SU-DHL-6 (cell line): ENCODE data around the gene SETD2.
"Not testable (repeated sequence)": the region's sequence is repeated elsewhere in the genome, so short reads cannot be mapped to it uniquely, and the experiment has no call there.

Source experiments
- H2AFZ ChIP-seq: fragments of 200-600 bp; sonication (generic); 2 replicates; pipeline ENCODE4 v1.6.1; 2014; ENCODE audit warnings: low read depth, mild to moderate bottlenecking, moderate library complexity, mixed read lengths, antibody characterized with exemption, low read length; ENCODE audit not compliant: severe bottlenecking
- H3F3A ChIP-seq: fragments of 200-600 bp; shearing (Covaris generic); 2 replicates; pipeline ENCODE4 v1.6.0; 2016; ENCODE audit warnings: antibody characterized with exemption, mild to moderate bottlenecking; ENCODE audit not compliant: insufficient read depth
- H3K27ac ChIP-seq: fragments of 200-600 bp; sonication (generic); 2 replicates; pipeline ENCODE4 v1.5.1; 2016; ENCODE audit warnings: low read depth, mild to moderate bottlenecking, low read length, moderate library complexity, mixed read lengths
- H3K27me3 ChIP-seq: fragments of 200-600 bp; sonication (generic), shearing (Covaris generic); 2 replicates; pipeline ENCODE4 v1.6.0; 2014; ENCODE audit warnings: mild to moderate bottlenecking, low read length
- H3K36me3 ChIP-seq: fragments of 200-600 bp; sonication (generic); 2 replicates; pipeline ENCODE4 v1.6.1; 2014; ENCODE audit warnings: mild to moderate bottlenecking, low read length, mixed read lengths
- H3K4me2 ChIP-seq: fragments of 300-600, 200-600 bp; shearing (Covaris generic), sonication (generic); 2 replicates; pipeline ENCODE4 v1.6.0; 2014; ENCODE audit warnings: low read length, low read depth, mild to moderate bottlenecking; ENCODE audit not compliant: poor library complexity, severe bottlenecking
- H3K4me3 ChIP-seq: fragments of 200-600 bp; sonication (generic); 2 replicates; pipeline ENCODE4 v1.5.1; 2014; ENCODE audit warnings: antibody characterized with exemption, low read length, mild to moderate bottlenecking, mixed read lengths; ENCODE audit not compliant: insufficient read depth, poor library complexity, severe bottlenecking
- H3K79me2 ChIP-seq: fragments of 200-600 bp; sonication (generic); 2 replicates; pipeline ENCODE4 v1.6.1; 2014; ENCODE audit warnings: mild to moderate bottlenecking, low read length, moderate library complexity; ENCODE audit not compliant: insufficient read depth
- H3K9ac ChIP-seq: fragments of 200-600 bp; sonication (generic); 2 replicates; pipeline ENCODE4 v1.7.0; 2014; ENCODE audit warnings: mild to moderate bottlenecking, low read length
- H3K9me2 ChIP-seq: fragments of 200-600 bp; sonication (generic); replicated peaks from 2 replicates; pipeline ENCODE4 v1.6.1; 2014; ENCODE audit warnings: low read length; ENCODE audit not compliant: insufficient read depth
- H3K9me3 ChIP-seq: fragments of 200-600 bp; sonication (generic); 2 replicates; pipeline ENCODE4 v1.6.1; 2014; ENCODE audit warnings: low read length, mixed read lengths; ENCODE audit not compliant: insufficient read depth
- H4K20me1 ChIP-seq: fragments of 200-600 bp; sonication (generic); 2 replicates; pipeline ENCODE4 v1.6.1; 2014; ENCODE audit warnings: low read depth, mild to moderate bottlenecking, antibody characterized with exemption, low read length, moderate library complexity, mixed read lengths
- CTCF ChIP-seq: fragments of 200-600 bp; sonication (generic); IDR thresholded peaks from one replicate; pipeline ENCODE4 v1.5.1; 2017; ENCODE audit warnings: antibody characterized with exemption, mild to moderate bottlenecking, low read length, moderate library complexity; ENCODE audit not compliant: insufficient read depth, poor library complexity, severe bottlenecking
- EZH2phosphoT487 ChIP-seq: fragments of 200-600 bp; sonication (generic), shearing (Covaris generic); conservative IDR thresholded peaks from 2 replicates; pipeline ENCODE4 v1.6.1; 2018; ENCODE audit warnings: mild to moderate bottlenecking, antibody characterized with exemption, low read length, moderate library complexity, mixed read lengths

SETD2 gene

GRCh38 chr3:47149339-47149933 lies 14.5 kb downstream of the SETD2 start:
- peaks cover 26% of the 10 kb centered on the region for H4K20me1 ChIP-seq

GRCh38 chr3:47145272-47145671 lies 18.6 kb downstream of the SETD2 start:
- H3K27ac ChIP-seq, result peak overlapping the region; percentile 87; the same call in 1 of the 2 replicates
- peaks cover 97% of the 10 kb centered on the region for H3K79me2 ChIP-seq
- H4K20me1 ChIP-seq, result no peaks in the 10 kb centered on the region; the same call in 1 of the 2 replicates
- H3F3A ChIP-seq, result peaks cover 36% of the 10 kb centered on the region
- H3K36me3 ChIP-seq, result no peaks in the 10 kb centered on the region
- no peak for TF ChIP-seq CTCF
- H3K9ac ChIP-seq, result peak overlapping the region; percentile 14; the same call in 1 of the 2 replicates
- H2AFZ ChIP-seq, result no peak overlapping the region
- H3K27me3 ChIP-seq, result no peaks in the 10 kb centered on the region
- no peaks in the 10 kb centered on the region for H3K9me3 ChIP-seq
- no peak overlapping the region for H3K4me3 ChIP-seq
- no peaks in the 10 kb centered on the region for H3K9me2 ChIP-seq
- peak overlapping the region; percentile 77 for H3K4me2 ChIP-seq

More at GRCh38 chr3:47149339-47149933, 14.5 kb downstream of the SETD2 start:
- Histone ChIP-seq H3K4me2 (peak overlapping the region; percentile 50), H3K9me2 (no peaks in the 10 kb centered on the region), H3K4me3 (no peak overlapping the region), H3F3A (peaks cover 27% of the 10 kb centered on the region), H3K9ac (0 out of 2 replicates have a peak overlapping the region, but pooled peaks have one; percentile 3), H3K79me2 (peaks cover 100% of the 10 kb centered on the region), H3K27ac (peak overlapping the region; percentile 70), H2AFZ (no peak overlapping the region), H3K36me3 (no peaks in the 10 kb centered on the region), H3K9me3 (no peaks in the 10 kb centered on the region), H3K27me3 (no peaks in the 10 kb centered on the region)
- TF ChIP-seq EZH2phosphoT487, result no peak
- no peak for TF ChIP-seq CTCF

GRCh38 chr3:47143068-47143467 lies 20.8 kb downstream of the SETD2 start:
- Histone ChIP-seq H3K9me2 (no peaks in the 10 kb centered on the region), H3K27ac (peak overlapping the region; percentile 87), H3K27me3 (no peaks in the 10 kb centered on the region), H3K79me2 (peaks cover 97% of the 10 kb centered on the region), H3F3A (peaks cover 28% of the 10 kb centered on the region), H3K4me3 (no peak overlapping the region), H3K9me3 (no peaks in the 10 kb centered on the region), H3K4me2 (peak overlapping the region; percentile 77), H4K20me1 (no peaks in the 10 kb centered on the region; the same call in 1 of the 2 replicates), H3K9ac (0 out of 2 replicates have a peak overlapping the region, but pooled peaks have one; percentile 16), H3K36me3 (no peaks in the 10 kb centered on the region), H2AFZ (no peak overlapping the region)
- TF ChIP-seq CTCF (no peak), EZH2phosphoT487 (no peak)

- not testable (repeated sequence) for H4K20me1 ChIP-seq, H2AFZ ChIP-seq
These were observed 21.4 kb downstream of the SETD2 start for GRCh38 chr3:47142536-47142935.

GRCh38 chr3:47140973-47141461 lies 22.9 kb downstream of the SETD2 start:
- Histone ChIP-seq H3K4me3 (peak overlapping the region; percentile 25), H3K79me2 (peaks cover 97% of the 10 kb centered on the region), H3K9ac (peak overlapping the region; percentile 47; the same call in 1 of the 2 replicates), H3K4me2 (peak overlapping the region; percentile 77), H3F3A (peaks cover 28% of the 10 kb centered on the region), H3K27ac (peak overlapping the region; percentile 87)
- not testable (repeated sequence) for H2AFZ ChIP-seq, H3K36me3 ChIP-seq, H3K27me3 ChIP-seq, H3K9me3 ChIP-seq, H4K20me1 ChIP-seq, H3K9me2 ChIP-seq

More at GRCh38 chr3:47142536-47142935, 21.4 kb downstream of the SETD2 start:
- not testable (repeated sequence) for H3K4me3 ChIP-seq, H3K36me3 ChIP-seq, H3K9me3 ChIP-seq, H3K9me2 ChIP-seq, H3K9ac ChIP-seq, H3K27me3 ChIP-seq
- Histone ChIP-seq H3K4me2 (peak overlapping the region; percentile 77), H3K79me2 (peaks cover 97% of the 10 kb centered on the region), H3K27ac (peak overlapping the region; percentile 87), H3F3A (peaks cover 28% of the 10 kb centered on the region)
